HG03520 (cell line): Measurements from ENCODE around the gene NOL9.
"Not testable (repeated sequence)": the region's sequence is repeated elsewhere in the genome, so short reads cannot be mapped to it uniquely, and the experiment has no call there.

Source experiments
- ATAC-seq: cut with Tn5 transposase; IDR thresholded peaks from one replicate; pipeline ENCODE4 v1.9.1; 2021; ENCODE audit warnings: mild to moderate bottlenecking, moderate library complexity; ENCODE audit not compliant: unreplicated experiment

The NOL9 gene

GRCh38 chr1:6506210-6507036 is 47.9 kb downstream of the NOL9 start:
- no peak for ATAC-seq

- no peak for ATAC-seq
Measured at GRCh38 chr1:6505367-6506209, 48.7 kb downstream of the NOL9 start.

- ATAC-seq: no peak
Measured at GRCh38 chr1:6504887-6505286, 49.4 kb downstream of the NOL9 start.

GRCh38 chr1:6503884-6504602 is 50.3 kb downstream of the NOL9 start:
- no peak for ATAC-seq

- no peak for ATAC-seq
Measured at GRCh38 chr1:6502000-6502891, 52.1 kb downstream of the NOL9 start.

- ATAC-seq: no peak
Measured at GRCh38 chr1:6501279-6501813, 53.0 kb downstream of the NOL9 start.

- no peak for ATAC-seq
Measured at GRCh38 chr1:6500544-6501278, 53.6 kb downstream of the NOL9 start.

GRCh38 chr1:6499296-6499695 is 55.0 kb downstream of the NOL9 start:
- ATAC-seq: no peak

GRCh38 chr1:6498576-6499111 is 55.7 kb downstream of the NOL9 start:
- ATAC-seq: no peak

GRCh38 chr1:6497867-6498575 is 56.3 kb downstream of the NOL9 start:
- no peak for ATAC-seq

- ATAC-seq: no peak
Measured at GRCh38 chr1:6497215-6497866, 57.0 kb downstream of the NOL9 start.

- no peak for ATAC-seq
Measured at GRCh38 chr1:6496890-6497214, 57.5 kb downstream of the NOL9 start.

GRCh38 chr1:6496365-6496721 is 58.0 kb downstream of the NOL9 start:
- ATAC-seq: no peak

GRCh38 chr1:6495540-6496364 is 58.6 kb downstream of the NOL9 start:
- no peak for ATAC-seq

- no peak for ATAC-seq
Measured at GRCh38 chr1:6495041-6495441, 59.3 kb downstream of the NOL9 start.

GRCh38 chr1:6494627-6495026 is 59.7 kb downstream of the NOL9 start:
- ATAC-seq: no peak

GRCh38 chr1:6493834-6494223 is 60.5 kb downstream of the NOL9 start:
- not testable (repeated sequence) for ATAC-seq
